Measurements from ENCODE around the gene ELP5. TPM values are rescaled to one million over a fixed set of nuclear protein-coding genes. Genes with fewer than 3 reads are reported as not detected.
A peak's percentile ranks its signal among the peaks of the same experiment; 100 is the strongest.

The ELP5 gene
- total and polyA plus RNA-seq, 10 of the 15 experiments (the other 5 are each of a cell fraction or from before 2014, with no cell fraction given) = 41.1 to 109 (median 77.5) TPM

- peak; percentile 20; the same call in 1 of the 2 replicates for TF ChIP-seq ZBTB11 (CRISPR knock-in tag; IDR thresholded peaks at IDR 0.05)
- TF ChIP-seq RAD51 (IDR thresholded peaks at IDR 0.05) = no peak
- peak; percentile 50; the same call in 1 of the 2 replicates for TF ChIP-seq MXI1 (IDR thresholded peaks at IDR 0.05; ENCODE audit: low read depth, low read length)
- TF ChIP-seq KLF5 (IDR thresholded peaks at IDR 0.05; ENCODE audit: partially characterized antibody) = no peak
- TF ChIP-seq WRNIP1 (IDR thresholded peaks at IDR 0.05; ENCODE audit: borderline replicate concordance, low read depth, low read length) = no peak
- TF ChIP-seq SIN3A (IDR thresholded peaks at IDR 0.05; ENCODE audit: low read depth, low read length) = no peak
- TF ChIP-seq ZBTB33 (IDR thresholded peaks at IDR 0.05) = no peak
- TF ChIP-seq RCOR1 (conservative IDR thresholded peaks at IDR 0.05; ENCODE audit: low read depth, low read length) = no peak
- TF ChIP-seq TCF3 (IDR thresholded peaks at IDR 0.05; ENCODE audit: borderline replicate concordance, insufficient read depth, low read depth, low read length) = no peak
- no peak for TF ChIP-seq IRF5 (IDR thresholded peaks at IDR 0.05; ENCODE audit: borderline replicate concordance)
- TF ChIP-seq HDGF (IDR thresholded peaks at IDR 0.05) = no peak
- no peak for TF ChIP-seq CUX1 (IDR thresholded peaks at IDR 0.05; ENCODE audit: insufficient replicate concordance, low read depth, low read length)
- TF ChIP-seq RFX5 (IDR thresholded peaks at IDR 0.05; ENCODE audit: low read depth, low read length) = no peak
- peak; percentile 31 for TF ChIP-seq SIX5 (IDR thresholded peaks at IDR 0.05; ENCODE audit: low read depth, low read length, severe bottlenecking)
- no peak for TF ChIP-seq POLR2AphosphoS2 (IDR thresholded peaks at IDR 0.05; ENCODE audit: low read depth, low read length)
- no peak for TF ChIP-seq USF1 (IDR thresholded peaks at IDR 0.05; ENCODE audit: borderline replicate concordance, extremely low read length, insufficient read depth, low read depth, low read length)
Measured at GRCh38 chr17:7251661-7252175, 297 bp upstream of the ELP5 start, which contains the start of gene CTDNEP1 (continued).
